HG03135 (cell line): ENCODE measurements around the gene HTRA3.

Source experiments
- ATAC-seq: cut with Tn5 transposase; IDR thresholded peaks from one replicate; pipeline ENCODE4 v1.9.1; 2021; ENCODE audit warnings: mild to moderate bottlenecking, moderate library complexity; ENCODE audit not compliant: unreplicated experiment

HTRA3 gene

DNA sequence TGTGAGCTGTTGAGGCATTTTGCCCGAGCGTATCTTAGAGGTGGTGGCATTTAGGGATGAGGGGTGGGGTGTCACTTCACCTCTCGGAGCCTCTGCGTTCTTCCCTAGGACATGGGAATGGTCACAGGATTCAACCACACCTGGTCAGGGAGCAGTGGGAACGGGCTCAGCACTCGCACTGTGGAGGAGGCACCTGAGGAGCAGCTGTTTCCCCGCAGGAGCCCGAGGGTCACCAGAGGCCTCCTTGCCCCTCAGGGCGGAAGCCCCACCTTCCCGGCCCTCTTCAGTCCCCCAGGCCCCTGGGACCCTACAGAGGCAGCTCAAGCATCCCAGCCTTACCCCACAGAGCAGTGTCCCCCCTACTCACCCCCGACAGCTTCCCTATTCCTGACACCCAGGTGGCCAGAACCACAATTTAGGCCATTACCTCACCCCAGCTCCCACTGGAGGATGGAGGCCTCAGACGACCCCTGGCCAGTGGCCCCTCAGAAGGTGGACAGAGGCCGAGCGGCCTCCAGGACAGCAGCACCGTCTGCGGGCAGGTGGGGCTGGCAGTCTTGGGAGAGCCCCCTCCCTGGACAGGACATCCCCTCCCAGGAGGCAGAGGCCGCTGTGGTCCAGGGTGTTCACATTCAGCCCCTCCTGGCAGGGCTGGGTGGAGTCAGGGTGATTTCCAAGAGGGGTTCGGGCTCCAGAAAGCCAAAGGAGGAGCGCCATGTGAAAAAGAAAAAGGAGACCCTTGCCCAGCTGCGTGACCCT, 4.2 kb upstream of the HTRA3 start:
- ATAC-seq = no peak

DNA sequence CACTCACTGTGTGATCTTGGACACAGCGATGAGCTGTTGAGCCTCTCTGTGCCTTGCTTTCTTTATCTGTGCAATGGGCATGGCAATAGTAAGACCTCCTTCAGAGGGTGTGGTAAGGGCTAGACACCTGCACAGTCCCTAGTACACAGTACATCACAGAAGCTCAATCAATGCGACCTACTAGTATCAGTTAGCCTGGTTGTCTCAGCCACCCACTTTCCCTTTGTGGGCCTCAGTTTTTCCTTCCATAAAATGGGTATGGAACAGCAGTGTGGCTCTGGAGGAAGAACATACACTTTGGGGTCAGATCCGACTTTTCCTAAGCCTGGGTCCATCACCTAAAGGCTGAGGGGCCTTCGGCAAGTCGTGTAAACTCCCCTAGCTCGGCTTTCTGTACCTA, 3.5 kb upstream of the HTRA3 start:
- ATAC-seq = no peak

DNA sequence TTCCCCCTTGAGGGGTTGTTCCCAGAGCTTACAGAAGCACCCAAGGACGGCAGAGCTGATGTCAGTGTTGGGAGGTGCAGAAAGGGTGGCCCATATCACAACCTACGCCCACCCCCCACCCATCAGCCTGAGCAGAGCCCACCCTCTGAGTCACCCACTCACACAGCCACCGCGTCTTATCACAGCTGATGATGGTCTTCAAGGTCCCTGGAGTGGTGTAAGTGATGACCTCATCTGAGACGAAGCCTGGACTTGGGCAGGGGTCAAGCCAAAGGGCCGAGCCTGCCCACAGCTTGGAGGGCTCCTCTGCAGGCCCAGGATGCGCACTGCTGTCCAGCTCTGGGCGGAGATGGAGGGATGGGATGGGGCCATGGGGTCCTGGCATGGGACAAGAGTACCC, 3.0 kb upstream of the HTRA3 start:
- ATAC-seq = no peak

DNA sequence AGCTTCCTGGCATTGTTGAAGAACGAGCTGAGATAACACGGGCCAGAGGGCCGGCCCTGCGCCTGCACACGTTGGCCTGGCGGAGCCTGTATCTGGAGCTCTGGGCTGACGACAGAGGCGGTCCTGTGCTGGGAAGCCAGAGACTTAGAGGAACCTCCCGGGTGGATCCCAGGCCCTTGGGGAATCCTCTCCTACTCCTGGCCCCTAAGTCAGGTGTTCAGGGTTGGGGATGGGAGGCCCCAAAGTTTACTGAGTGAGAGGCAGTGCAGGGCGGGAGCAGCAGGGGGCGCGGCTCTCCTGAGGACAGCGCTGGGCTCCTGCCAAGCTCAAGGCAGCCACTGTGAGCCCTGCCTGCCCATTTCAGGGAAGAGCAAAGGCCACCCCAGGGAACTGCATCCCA, 2.5 kb upstream of the HTRA3 start:
- ATAC-seq = no peak

DNA sequence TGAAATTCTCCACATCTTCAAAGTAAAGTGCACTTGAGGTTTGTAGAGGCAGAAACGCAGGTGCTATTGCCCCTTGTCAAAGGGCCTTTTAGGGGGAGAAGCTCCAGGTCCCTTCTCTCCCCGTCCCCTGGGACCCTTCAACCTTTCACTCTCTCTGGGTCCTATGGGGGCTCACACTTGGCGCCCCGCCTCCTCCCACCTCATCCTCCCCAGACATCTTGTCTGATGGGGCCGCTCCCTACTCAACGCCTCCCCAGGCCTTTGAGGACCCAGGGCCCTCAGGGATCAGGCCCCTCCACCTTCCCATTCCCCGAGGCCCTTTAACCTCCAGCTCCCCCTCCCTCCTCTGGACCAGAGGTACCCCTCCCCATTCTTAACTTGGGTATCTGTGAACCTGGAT, 1.3 kb upstream of the HTRA3 start:
- ATAC-seq = no peak

DNA sequence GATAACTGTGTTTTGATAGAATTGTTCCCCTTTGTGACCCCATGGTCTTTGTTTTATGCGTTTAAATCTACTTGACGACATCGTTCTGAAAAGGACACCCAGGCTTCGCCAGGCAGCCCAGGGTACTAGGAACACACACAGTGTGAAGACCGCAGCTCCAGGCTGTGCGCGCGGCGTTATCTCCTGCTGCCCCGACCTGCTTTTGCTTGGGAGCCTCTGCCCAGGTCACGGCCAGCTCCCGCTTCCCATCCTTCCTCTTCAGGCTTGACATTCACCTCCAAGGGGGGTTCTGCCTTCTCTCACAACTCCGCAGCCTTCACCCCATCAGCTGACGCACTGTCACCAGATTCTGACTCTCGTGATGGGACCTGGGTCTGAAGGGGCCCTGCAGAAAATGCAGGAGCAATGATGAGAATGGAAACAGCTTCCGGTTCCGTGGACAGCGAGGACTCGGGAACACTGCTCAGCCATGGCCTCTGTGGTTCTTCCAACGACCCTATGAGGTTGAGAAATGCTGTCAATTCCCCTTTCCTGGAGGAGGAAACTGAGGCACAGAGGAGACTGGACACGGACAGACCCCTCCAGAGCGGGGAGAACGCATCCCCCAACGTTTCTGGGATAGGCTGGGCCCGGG, 536 bp upstream of the HTRA3 start:
- ATAC-seq = no peak

DNA sequence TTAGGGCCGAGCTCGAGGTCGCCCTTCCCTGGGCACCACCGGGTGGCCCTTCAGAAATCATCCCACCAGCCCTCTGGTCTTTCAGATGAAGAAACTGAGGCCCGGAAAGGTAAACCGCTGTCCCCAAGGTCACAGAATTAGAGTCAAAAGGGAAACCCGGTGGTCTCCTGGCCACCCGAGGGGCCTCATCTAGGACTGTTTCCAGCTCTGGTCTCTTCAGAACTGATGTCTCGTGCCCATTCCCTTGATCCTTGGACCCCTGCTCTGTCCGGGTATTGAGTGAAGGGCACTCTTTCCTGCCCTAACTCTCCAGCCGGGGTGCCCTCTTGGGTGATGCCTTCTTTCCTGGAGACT, 841 bp downstream of the HTRA3 start:
- no peak for ATAC-seq

DNA sequence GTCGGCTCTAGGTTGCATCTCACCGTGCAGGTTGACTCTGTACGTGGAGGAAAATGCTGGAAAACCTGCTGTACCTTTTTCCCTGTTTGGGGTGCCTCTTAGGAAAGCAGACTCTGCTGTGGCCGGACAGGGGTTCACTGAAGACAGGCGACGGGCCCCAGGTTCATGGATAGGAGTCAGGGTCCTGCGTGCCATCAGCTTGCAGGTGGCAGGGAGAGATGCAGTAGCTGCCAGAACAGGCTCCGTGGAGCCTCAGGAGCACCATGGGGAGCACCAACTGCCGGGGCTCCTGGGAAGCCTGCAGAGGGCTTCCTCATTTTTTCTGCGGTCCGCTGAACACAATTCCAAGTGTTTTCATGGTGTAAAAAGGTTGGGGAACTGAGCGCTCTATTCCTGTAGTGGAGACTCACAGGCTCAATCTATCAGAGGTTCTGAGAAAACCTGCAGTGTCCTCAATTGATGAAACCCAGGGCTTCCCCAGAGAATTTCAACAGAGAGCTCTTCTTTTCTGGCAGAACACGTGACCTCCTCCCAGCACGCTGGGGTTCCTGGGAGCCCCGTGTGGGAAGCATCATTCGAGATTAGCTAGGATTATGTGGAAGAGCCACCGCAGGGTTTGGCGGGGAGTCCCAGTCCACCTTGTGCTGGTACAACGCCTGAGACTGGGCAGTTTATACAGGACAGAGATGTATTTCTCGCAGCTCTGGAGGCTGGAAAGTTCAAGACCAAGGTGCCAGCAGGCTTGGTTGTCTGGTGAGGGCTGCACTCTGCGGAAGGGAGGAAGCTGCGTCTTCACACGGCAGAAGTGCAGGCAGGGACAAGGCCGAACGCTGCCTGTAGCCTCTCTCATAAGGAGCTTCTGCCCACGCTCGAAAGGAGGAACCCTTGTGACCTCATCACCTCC, 1.6 kb downstream of the HTRA3 start:
- no peak for ATAC-seq

DNA sequence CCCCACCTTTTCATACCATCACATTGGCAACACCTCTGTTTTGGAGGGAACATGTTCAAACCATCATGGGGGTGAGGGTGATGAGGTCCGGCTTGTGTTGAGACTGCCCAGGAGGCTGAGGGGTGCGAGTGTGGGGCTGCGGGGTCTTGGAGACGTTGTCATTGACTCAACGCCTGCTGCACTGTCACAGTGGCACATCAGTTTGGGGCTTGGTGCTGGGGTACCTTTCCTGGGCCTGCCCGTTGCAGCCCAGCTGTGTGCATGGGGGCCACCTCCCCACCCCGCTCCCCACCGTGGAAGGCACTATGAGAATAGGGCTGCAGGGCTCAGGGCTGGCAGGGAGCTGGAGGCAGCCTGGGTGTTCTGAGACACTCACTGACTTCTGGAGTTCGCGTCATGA, 2.3 kb downstream of the HTRA3 start:
- ATAC-seq = no peak

DNA sequence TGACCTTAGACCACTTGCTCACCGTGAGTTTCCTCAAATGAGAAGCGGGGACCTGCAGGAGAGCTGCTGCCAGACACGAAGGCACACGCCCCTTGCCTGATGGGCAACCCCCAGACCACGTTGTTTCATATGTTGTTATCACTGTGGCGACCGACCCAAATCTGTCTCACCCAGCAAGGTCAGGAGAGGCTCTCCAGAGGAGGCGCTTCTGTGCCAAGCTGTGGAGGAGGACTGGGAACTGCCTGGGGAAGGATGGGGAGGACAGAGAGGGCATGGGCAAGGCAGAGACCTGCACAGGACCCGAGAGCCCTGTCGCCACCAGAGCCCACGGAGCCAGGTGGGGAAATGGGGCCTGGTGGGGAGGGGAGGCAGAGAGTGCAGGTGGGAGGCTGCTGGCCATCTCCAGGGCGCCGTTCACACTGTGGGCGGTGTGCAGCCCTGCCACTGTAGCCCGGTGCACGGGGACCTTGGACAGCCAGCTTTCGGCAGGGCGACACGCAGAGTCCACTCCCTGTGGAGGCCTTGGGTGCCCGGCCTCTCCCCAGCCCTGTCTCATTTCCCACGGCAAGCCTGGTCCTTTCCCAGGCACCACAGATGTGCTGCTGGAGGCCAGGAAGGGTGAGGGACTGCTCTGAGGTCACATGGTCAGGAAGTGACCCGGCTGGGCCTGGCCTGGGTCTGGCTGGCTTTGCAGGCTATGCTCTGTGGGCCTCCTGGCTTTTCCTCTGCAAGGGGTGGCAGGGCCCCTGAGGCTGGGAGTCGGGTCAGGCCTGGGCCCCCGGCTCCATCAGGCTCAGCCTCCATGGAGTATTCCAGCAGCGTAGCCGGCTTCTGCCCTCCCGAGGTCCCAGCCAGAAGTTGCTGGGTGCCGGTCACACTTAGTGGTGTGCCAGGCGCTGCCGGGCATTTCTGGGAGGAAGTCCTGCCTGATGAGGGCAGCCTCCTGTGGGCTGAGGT, 3.2 kb downstream of the HTRA3 start:
- no peak for ATAC-seq

DNA sequence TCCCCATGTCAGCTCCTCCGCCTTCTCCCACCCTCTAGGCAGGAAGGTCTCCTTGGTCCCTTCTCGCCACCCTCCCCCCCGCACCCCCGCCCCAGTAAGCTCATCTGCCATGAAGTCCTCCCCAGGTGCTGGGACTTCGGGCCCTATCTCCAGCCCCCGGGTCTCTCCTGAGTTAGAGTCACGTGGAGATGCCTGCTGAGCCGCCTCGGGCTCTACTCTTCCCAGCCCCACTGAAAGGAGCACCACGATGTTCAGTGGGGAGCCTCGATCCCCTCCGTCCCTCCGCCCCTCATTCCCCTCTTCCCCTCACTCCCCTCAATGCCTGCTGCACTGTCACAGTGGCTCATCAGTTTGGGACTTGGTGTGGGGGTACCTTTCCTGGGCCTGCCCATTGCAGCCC, 3.9 kb downstream of the HTRA3 start:
- ATAC-seq = no peak

DNA sequence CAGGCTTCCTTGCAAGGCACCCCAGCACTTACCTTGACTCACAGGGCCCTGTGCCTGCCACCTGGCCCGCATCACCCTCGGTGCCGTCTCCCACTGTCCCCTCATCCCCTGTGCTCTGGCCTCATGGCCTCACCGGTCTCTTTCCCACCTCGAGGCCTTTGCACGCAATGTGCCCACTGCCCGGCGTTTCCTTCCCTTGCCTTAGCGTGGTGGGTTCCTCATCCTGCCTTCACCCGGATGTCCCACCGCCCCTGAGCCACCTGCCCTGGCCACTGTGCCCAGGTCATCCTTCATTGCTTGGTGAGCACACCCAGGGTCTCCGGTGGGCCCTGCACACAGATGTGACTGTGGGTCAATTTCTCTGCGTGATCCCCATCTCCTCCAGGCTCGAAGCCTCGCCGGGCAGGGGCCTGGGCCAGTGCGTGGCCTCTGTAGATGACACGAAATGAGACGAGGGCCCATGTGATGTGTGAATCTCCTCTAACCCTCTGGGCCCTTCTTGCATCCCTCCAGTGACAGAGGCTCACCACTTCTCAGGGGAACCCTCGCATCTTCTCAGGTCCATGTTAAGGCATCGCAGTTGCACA, 4.6 kb downstream of the HTRA3 start:
- ATAC-seq = no peak

DNA sequence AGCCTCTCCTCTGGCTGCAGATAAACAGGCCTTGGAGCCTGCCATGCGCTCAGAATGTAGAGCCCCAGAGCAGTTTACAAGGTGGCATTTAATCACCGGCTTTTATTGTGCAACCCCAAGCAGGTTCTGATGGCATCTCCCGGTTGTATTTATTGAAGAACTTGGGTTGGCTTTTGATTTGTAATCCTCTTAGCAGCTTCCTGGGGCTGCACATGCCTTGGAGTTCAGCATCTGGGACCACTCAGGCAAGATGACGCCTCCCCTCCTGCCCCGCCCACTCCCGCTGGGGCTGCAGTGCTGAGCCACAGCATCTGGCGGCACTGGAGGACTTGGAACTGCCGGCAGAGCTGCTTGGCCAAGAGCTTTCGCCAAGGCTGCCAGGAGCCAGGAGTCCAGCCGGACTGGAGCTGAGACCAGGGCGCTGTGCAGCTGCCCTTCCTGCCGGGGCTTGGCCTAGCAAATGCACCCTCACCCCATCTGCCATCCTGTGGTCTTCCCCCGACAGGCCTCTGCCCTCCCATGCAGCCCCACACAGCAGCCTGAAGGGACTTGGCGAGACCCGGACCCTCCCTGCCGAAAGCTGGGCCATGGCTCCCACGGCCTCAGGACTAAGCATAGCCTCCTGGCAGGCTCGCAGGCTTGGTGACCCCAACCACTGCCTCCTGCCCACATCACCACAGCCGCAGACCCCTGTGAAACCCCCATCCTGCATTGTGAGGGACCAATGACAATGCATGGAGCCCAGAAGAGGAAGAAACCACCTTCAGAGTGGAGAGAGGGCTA, 5.4 kb downstream of the HTRA3 start:
- no peak for ATAC-seq

DNA sequence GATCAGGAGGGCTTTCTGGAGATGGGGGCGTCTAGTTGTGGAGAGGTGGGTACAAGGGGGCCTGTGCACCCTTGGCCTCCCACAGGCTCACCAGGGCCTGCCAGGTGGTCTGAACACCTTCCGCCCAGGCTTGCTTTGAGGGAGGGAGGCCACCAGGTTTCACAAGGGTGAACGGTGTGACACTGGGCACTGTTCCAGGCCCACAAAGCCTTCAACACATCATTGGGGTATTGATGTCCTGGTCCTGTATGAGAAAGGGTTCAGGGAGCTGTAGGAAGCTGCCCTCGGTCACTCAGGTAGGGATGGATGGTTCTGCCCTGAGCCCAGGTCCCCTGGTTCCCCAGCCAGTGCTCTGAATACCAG, 6.0 kb downstream of the HTRA3 start:
- ATAC-seq = no peak

DNA sequence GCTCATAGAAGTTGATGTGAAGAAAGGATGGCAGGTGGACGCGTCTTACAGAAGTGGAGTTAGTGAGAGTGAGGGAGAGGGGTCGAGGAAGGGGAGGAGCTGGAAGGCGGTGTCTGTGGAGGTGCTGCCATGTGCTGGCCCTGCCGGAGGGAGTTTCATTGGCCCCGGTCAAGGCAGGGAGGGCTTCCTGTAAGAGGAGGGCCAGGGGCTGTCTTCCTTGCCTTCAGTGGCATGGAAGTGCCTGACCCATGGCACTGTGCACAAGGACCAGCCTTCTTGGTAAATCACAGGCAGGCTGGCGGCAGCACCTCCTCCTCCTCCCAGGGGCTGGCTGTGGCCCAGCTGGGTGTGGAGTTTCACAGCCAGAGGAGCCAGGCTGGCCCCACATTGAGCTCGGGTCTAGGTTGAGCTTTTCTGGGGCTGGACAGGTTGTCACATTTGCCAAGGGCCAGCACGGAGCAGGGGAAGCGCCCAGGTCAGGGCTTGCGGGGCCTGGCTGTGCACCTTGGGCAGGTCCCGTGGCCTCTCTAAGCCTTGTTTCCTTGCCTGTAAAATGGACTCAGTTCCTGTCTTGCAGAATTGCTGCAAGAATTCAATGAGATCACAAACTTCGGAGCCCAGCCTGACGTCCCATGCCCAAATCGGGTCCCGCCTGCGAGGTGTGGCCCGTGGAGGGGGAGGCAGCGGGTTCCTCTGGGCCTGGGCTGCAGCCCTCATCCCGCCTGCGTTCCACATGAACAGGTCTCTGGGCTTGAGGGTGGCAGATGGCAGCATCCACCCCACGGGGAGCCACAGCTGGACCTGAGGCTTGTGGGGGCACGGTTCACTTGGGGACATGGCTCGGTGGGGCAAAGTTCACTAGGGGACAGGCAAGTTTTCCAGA, 7.0 kb downstream of the HTRA3 start:
- ATAC-seq = no peak

DNA sequence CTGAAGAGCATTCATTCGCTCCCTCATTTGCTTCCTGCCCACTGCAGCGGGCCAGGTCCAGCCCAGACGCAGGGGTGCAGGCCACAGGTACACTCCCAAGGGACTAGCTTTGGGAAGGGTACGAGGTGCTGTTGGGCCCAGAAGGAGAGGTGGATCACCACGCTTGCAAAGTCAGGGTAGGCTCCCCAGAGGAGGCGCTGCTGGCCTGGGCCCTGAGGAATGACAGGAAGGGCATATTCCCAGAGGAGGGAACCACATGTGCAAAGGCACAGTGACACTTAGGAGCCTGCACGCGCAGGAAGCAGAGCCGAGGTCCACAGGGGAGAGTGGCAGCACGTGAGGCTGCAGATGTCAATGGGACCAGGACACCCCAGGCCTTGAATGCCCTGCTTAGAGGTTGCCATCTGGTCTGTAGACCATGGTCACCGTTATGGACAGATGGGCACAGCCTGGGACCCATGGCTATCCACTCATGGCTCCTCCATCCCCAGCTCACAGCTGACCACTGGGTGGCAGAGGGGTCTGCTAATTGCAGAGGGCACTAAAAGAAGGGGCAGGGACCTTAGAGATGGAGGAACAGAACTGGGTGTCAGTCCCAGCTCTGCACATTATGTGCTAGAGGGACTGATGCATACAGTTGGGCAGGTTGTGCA, 7.9 kb downstream of the HTRA3 start:
- ATAC-seq = no peak

DNA sequence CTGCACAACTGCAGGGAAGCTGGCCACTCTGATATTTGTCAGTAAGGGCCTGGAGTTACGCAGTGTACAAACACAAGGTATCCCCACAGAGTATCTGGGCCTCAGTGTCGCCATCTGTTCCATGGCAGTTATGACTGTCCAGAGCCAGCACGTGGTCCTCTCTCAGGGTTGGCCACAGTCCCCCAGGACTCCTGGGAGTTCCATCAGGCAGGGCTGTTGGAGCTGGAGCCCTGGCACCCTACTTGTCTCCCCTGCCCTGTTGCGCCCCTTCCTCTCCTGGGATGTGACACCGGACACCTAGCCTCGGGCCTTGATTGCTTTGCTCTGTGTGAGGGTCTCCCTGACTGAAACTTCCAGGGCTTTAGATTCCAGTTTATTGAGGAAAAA, 8.4 kb downstream of the HTRA3 start:
- ATAC-seq = no peak
